ENCODE results near the gene EFHC1.
"Not testable (repeated sequence)": the region's sequence is repeated elsewhere in the genome, so short reads cannot be mapped to it uniquely, and the experiment has no call there.

The EFHC1 gene

GRCh38 chr6:52438926-52439325 lies 18.8 kb downstream of the EFHC1 start:
- DNase-seq (ENCODE audit: low spot score): no peak

GRCh38 chr6:52454556-52454955 lies 34.4 kb downstream of the EFHC1 start:
- no peak for DNase-seq (ENCODE audit: low spot score)

- DNase-seq (ENCODE audit: low spot score): no peak
Measured at GRCh38 chr6:52457096-52457495, 37.0 kb downstream of the EFHC1 start.

GRCh38 chr6:52461194-52461593 lies 41.1 kb downstream of the EFHC1 start:
- not testable (repeated sequence) for DNase-seq (ENCODE audit: low spot score)

- no peak for DNase-seq (ENCODE audit: low spot score)
Measured at GRCh38 chr6:52474173-52474572, 54.0 kb downstream of the EFHC1 start.

GRCh38 chr6:52475307-52475706 lies 55.2 kb downstream of the EFHC1 start:
- DNase-seq (ENCODE audit: low spot score): no peak

GRCh38 chr6:52482903-52483670 lies 62.9 kb downstream of the EFHC1 start:
- no peak for DNase-seq (ENCODE audit: low spot score)

GRCh38 chr6:52483671-52484003 lies 63.5 kb downstream of the EFHC1 start:
- DNase-seq (ENCODE audit: low spot score): no peak

- no peak for DNase-seq (ENCODE audit: low spot score)
Measured at GRCh38 chr6:52489881-52490280, 69.7 kb downstream of the EFHC1 start.

- no peak for DNase-seq (ENCODE audit: low spot score)
Measured at GRCh38 chr6:52491203-52492069, 71.3 kb downstream of the EFHC1 start.

GRCh38 chr6:52493669-52494068 lies 73.5 kb downstream of the EFHC1 start:
- DNase-seq (ENCODE audit: low spot score): no peak

- DNase-seq (ENCODE audit: low spot score): no peak
Measured at GRCh38 chr6:52494298-52495072, 74.3 kb downstream of the EFHC1 start.

GRCh38 chr6:52495922-52496321 lies 75.8 kb downstream of the EFHC1 start:
- no peak for DNase-seq (ENCODE audit: low spot score)

GRCh38 chr6:52496631-52497030 lies 76.5 kb downstream of the EFHC1 start:
- DNase-seq (ENCODE audit: low spot score): no peak

GRCh38 chr6:52497652-52498408 lies 77.7 kb downstream of the EFHC1 start:
- no peak for DNase-seq (ENCODE audit: low spot score)

GRCh38 chr6:52498538-52499017 lies 78.4 kb downstream of the EFHC1 start:
- no peak for DNase-seq (ENCODE audit: low spot score)

- no peak for DNase-seq (ENCODE audit: low spot score)
Measured at GRCh38 chr6:52499026-52499425, 78.9 kb downstream of the EFHC1 start.

- no peak for DNase-seq (ENCODE audit: low spot score)
Measured at GRCh38 chr6:52499681-52500236, 79.6 kb downstream of the EFHC1 start.

GRCh38 chr6:52500238-52501129 lies 80.3 kb downstream of the EFHC1 start:
- DNase-seq (ENCODE audit: low spot score): no peak

GRCh38 chr6:52502306-52503029 lies 82.3 kb downstream of the EFHC1 start:
- no peak for DNase-seq (ENCODE audit: low spot score)
